SK-N-MC (cell line): ENCODE measurements around the gene C17orf107.

Experiments used
- EZH2 ChIP-seq: fragments of 200-600 bp; sonication (generic); IDR thresholded peaks from one replicate; pipeline ENCODE4 v1.6.1; 2017; ENCODE audit warnings: antibody characterized with exemption
- FOXP2 ChIP-seq: optimal IDR thresholded peaks from 2 replicates; pipeline ENCODE3; 2011; ENCODE audit warnings: mild to moderate bottlenecking, moderate library complexity; ENCODE audit not compliant: insufficient read depth; ENCODE audit errors: extremely low read length, control extremely low read depth
- POLR2AphosphoS5 ChIP-seq: IDR thresholded peaks from 2 replicates; pipeline ENCODE4 v1.6.1; 2012; ENCODE audit warnings: mild to moderate bottlenecking, low read depth, low read length, borderline replicate concordance

GRCh38 chr17:4913994-4914393 is 14.7 kb downstream of the C17orf107 start:
- TF ChIP-seq EZH2 (no peak), POLR2AphosphoS5 (no peak), FOXP2 (no peak)
